A204.1 (cell line): ENCODE data around the gene FLRT1.

Experiments
- FAIRE-seq: peaks from 2 replicates; lab custom pipeline; 2012; peaks lifted over from hg19 to GRCh38; lab: Jason Lieb, UNC

FLRT1 gene

GRCh38 chr11:64067230-64067993 is 31.7 kb downstream of the FLRT1 start:
- no peak for FAIRE-seq

GRCh38 chr11:64068705-64069400 is 33.1 kb downstream of the FLRT1 start:
- FAIRE-seq: no peak

GRCh38 chr11:64069401-64070313 is 33.9 kb downstream of the FLRT1 start:
- no peak for FAIRE-seq

GRCh38 chr11:64070314-64070681 is 34.6 kb downstream of the FLRT1 start:
- no peak for FAIRE-seq

GRCh38 chr11:64071849-64072248 is 36.1 kb downstream of the FLRT1 start:
- FAIRE-seq: no peak

GRCh38 chr11:64072403-64072802 is 36.7 kb downstream of the FLRT1 start:
- no peak for FAIRE-seq

GRCh38 chr11:64072871-64073270 is 37.1 kb downstream of the FLRT1 start:
- FAIRE-seq: no peak

GRCh38 chr11:64073542-64073941 is 37.8 kb downstream of the FLRT1 start:
- FAIRE-seq: no peak

GRCh38 chr11:64074239-64074638 is 38.5 kb downstream of the FLRT1 start:
- FAIRE-seq: no peak

- no peak for FAIRE-seq
These were observed 41.0 kb downstream of the FLRT1 start for GRCh38 chr11:64076758-64077157.

GRCh38 chr11:64077607-64078006 is 41.9 kb downstream of the FLRT1 start:
- no peak for FAIRE-seq

- FAIRE-seq: no peak
These were observed 42.6 kb downstream of the FLRT1 start for GRCh38 chr11:64078284-64078683.

- no peak for FAIRE-seq
These were observed 43.2 kb downstream of the FLRT1 start for GRCh38 chr11:64078905-64079304.

GRCh38 chr11:64080390-64080789 is 44.7 kb downstream of the FLRT1 start:
- no peak for FAIRE-seq

GRCh38 chr11:64081745-64082442 is 46.2 kb downstream of the FLRT1 start:
- FAIRE-seq: no peak

GRCh38 chr11:64083398-64084080 is 47.8 kb downstream of the FLRT1 start:
- no peak for FAIRE-seq

- no peak for FAIRE-seq
These were observed 48.6 kb downstream of the FLRT1 start for GRCh38 chr11:64084146-64084950.

- FAIRE-seq: no peak
These were observed 49.4 kb downstream of the FLRT1 start for GRCh38 chr11:64084951-64085710.
